GM13977 (cell line): Measurements from ENCODE around the gene TUBB8B.
"Not testable (repeated sequence)": the region's sequence is repeated elsewhere in the genome, so short reads cannot be mapped to it uniquely, and the experiment has no call there.

Source experiments
- DNase-seq: peaks from one replicate; pipeline ENCODE4 v3.0.0; 2012; ENCODE audit warnings: low spot score
- CTCF ChIP-seq: IDR thresholded peaks from 2 replicates; pipeline ENCODE4 v1.5.1; 2012; ENCODE audit warnings: mild to moderate bottlenecking, control low read depth; ENCODE audit not compliant: insufficient read depth; ENCODE audit errors: extremely low read depth, missing control alignments
- in situ Hi-C: fragments of 300-500 bp; cut with MboI; formaldehyde crosslinking; loops from one replicate; pipeline ENCODE4 v1.12.0; 2022; ENCODE audit warnings: low sequenced_read_pairs, low pct_unique_long_range_greater_than_20kb, mixed read lengths, inconsistent platforms; ENCODE audit not compliant: unreplicated experiment

The TUBB8B gene

GRCh38 chr18:73181-73777 lies 23.9 kb upstream of the TUBB8B start:
- TF ChIP-seq CTCF = peak; percentile 11
- DNase-seq, in situ Hi-C loops: not testable (repeated sequence)

DNA sequence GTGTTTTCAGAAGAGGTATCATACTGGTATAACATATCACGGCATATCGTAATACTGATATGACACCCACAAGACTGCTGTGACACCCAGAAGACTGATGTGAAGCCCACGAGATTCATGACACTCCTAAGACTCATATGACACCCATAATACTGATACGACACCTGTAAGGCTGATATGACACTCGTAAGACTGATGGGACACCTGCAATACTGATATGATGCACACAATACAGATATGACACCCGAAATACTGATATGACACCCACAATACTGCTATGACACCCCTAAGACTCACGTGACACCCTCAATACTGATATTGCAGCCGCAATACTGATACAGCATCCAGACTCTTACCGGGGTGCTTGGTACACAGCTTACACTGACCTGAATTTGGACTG lies 18.3 kb upstream of the TUBB8B start:
- DNase-seq, in situ Hi-C loops: not testable (repeated sequence)

- DNase-seq, in situ Hi-C loops: not testable (repeated sequence)
Measured at GRCh38 chr18:64279-64678, 14.9 kb upstream of the TUBB8B start.

- in situ Hi-C loops, DNase-seq: not testable (repeated sequence)
Measured at GRCh38 chr18:63656-64055, 14.2 kb upstream of the TUBB8B start.

DNA sequence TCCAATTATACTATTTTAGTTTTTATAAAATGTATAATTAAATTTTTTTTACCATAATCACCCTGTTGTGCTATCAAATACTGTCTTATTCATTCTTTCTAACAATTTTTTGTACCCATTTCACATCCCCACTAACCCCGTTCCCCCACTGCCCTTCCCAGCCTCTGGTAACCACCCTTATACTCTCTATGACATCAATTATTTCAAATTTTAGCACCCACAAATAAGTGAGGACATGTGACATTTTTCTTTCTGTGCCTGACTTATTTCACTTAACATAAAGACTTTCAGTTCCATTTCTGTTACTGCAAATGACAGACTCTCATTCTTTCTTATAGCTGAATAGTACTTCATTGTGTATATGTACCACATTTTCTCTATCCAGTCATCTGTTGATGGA lies 5.0 kb upstream of the TUBB8B start:
- in situ Hi-C loops = not testable (repeated sequence)

GRCh38 chr18:48696-49095 lies 719 bp downstream of the TUBB8B start:
- DNase-seq, in situ Hi-C loops: not testable (repeated sequence)

More for the DNA sequence above, 5.0 kb upstream of the TUBB8B start:
- not testable (repeated sequence) for DNase-seq

GRCh38 chr18:13177-13576 lies 36.2 kb downstream of the TUBB8B start:
- in situ Hi-C loops, DNase-seq: not testable (repeated sequence)

DNA sequence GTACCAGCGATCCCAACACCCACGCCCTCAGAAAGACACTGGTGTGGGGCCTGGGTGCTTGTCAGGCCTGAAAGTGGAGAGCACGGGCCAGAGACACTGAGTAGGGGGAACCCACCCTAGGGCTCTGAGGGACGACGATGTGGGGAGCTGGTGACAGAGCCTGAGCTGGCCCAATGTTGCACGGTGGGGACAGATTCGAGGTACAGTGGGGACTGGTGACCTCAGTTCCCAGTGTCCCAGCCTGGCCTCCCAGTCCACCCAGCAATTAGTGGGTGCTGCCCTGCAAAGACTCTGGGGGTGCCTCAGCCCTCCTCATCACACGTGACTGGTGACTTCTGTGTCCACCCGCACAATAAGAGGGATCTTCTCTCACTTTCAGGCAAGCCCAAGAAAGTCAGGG lies 36.6 kb downstream of the TUBB8B start:
- DNase-seq, in situ Hi-C loops: not testable (repeated sequence)

- DNase-seq, in situ Hi-C loops: not testable (repeated sequence)
Measured at GRCh38 chr18:11383-12274, 37.8 kb downstream of the TUBB8B start.

GRCh38 chr18:10624-11184 lies 38.7 kb downstream of the TUBB8B start:
- DNase-seq, in situ Hi-C loops: not testable (repeated sequence)

- DNase-seq, in situ Hi-C loops: not testable (repeated sequence)
Measured at GRCh38 chr18:9937-10336, 39.5 kb downstream of the TUBB8B start.
